Fibroblast of skin of abdomen (primary cell): ENCODE measurements around the gene TPP1.

Experiments
- DNase-seq: peaks from one replicate; pipeline ENCODE4 v3.0.0-alpha.2; 2013

The TPP1 gene

GRCh38 chr11:6611092-6611962 lies 7.9 kb downstream of the TPP1 start:
- peak; percentile 5 for DNase-seq

GRCh38 chr11:6610591-6610990 lies 8.6 kb downstream of the TPP1 start:
- DNase-seq, result no peak

GRCh38 chr11:6609502-6610015 lies 9.7 kb downstream of the TPP1 start:
- no peak for DNase-seq

- no peak for DNase-seq
These were observed 10.3 kb downstream of the TPP1 start for GRCh38 chr11:6608726-6609501.

DNA sequence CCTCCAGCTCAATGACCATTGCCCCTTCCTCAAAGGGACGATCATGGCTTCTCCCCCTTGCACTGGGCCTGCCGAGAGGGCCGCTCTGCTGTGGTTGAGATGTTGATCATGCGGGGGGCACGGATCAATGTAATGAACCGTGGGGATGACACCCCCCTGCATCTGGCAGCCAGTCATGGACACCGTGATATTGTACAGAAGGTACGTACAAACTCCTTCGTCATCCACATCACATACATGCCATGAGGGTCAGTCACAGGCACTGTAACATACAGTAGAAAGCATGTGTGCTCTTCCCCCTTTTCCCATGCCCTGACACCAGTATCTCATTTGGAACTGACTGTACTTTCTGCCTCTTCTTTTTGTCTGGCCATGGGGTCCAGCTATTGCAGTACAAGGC lies 11.2 kb downstream of the TPP1 start:
- DNase-seq, result peak; percentile 60

DNA sequence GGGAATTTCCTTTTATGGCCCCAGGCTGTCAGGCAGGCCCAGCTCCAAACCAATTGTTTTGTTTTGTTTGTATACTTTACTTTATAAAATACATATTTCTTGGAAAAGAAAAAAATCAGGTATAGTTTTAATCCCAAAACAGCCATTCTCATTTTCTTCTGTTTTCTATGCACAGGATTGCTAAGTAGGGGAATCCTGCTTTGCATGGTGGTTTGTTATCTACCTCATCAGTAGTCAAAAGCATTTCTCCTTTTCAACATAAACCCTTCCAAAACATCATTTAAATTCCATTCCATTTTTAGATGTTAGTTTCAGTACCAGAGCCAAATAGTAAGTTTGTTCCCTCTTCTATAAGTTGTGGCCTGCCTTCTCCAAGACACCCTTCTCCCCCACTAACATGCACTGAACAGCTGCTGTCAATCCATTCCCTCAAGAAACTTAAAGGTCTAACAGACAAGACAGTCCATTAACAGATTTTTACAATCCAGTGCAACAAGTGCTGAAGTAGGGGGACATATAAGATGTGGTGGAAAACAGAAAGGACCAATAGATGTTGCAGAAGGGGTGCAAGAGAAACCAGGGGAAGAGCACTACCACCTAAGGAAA lies 11.9 kb downstream of the TPP1 start:
- peak; percentile 57 for DNase-seq

- DNase-seq, result peak; percentile 96
These were observed 12.6 kb downstream of the TPP1 start for GRCh38 chr11:6606471-6607189.

GRCh38 chr11:6604790-6605189 lies 14.4 kb downstream of the TPP1 start:
- no peak for DNase-seq

DNA sequence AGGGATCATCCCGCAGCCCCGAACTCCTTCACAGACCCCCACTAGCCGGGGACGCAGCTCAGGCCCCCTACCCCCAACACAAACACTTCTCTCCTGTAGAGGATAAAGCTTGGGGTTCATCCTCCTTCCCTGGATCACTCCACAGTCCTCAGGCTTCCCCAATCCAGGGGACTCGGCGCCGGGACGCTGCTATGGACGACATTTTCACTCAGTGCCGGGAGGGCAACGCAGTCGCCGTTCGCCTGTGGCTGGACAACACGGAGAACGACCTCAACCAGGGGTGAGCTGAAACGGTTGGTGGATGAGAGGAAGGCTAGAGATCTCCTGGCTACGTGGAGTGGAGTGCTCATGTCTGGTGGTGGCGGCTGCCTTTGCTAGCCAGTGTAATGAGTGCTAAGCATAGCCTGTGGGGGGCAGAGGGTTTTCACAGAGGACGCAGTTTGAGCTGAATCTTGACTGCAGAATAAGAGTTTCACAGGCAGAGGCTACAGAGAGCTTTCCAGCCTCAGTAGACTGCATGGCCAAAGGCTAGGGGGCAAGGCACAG lies 15.1 kb downstream of the TPP1 start:
- DNase-seq, result peak; percentile 63

- peak; percentile 85 for DNase-seq
These were observed 15.7 kb downstream of the TPP1 start, which contains the start of the genes ILK and RRP8 for GRCh38 chr11:6603287-6604080. TSS of gene ILK (plus strand) at chr11:6603774. CDS start at chr11:6604272, 498 bp downstream. TSS of gene RRP8 (minus strand) at chr11:6603616. CDS start at chr11:6603502, 114 bp downstream.

- DNase-seq, result no peak
These were observed 16.9 kb downstream of the TPP1 start for GRCh38 chr11:6602096-6602940.

DNA sequence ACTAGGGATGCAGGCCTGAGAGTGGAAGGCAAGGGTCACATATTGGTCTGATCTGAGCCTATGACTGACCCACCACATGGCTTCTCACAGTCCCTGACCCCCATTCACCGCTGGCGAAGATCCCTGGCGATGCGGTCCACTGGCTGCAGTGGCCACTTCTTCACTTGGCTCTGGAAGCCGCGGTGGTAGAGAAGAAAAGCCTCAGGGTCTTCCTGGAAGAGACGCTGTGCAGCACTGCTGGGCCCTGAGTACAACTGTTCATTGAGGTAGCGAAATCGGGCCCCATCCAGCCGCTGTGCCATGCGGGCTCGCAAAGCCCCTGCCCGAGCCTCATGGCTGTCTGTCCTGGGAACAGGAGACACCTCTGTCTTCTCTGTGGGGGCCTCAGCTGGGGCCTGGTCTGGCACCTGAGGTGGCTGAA lies 18.2 kb downstream of the TPP1 start:
- no peak for DNase-seq

- DNase-seq, result no peak
These were observed 19.3 kb downstream of the TPP1 start for GRCh38 chr11:6599881-6600390.

DNA sequence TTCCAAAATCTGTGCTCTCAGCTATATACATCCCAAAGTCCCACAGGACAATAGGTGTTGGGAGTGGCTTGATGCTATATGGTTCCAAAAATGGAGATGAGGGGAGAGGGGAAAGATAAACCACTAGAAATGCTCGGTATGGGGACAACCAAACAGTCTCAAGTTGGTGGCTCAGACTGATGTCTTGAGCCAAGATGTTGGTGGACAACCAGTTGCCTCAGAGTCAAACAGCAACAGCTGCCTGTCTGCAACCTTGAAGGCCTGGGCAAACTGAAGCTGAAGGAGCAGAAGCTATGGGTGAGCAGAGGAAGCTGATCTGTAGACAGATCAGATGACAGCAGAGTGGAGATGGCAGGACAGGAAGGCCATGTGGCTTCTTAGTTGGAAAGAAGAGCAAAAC lies 19.8 kb downstream of the TPP1 start:
- DNase-seq, result no peak

GRCh38 chr11:6598555-6598954 lies 20.7 kb downstream of the TPP1 start:
- no peak for DNase-seq

- no peak for DNase-seq
These were observed 22.9 kb downstream of the TPP1 start for GRCh38 chr11:6596239-6596877.

GRCh38 chr11:6594142-6594768 lies 25.0 kb downstream of the TPP1 start:
- DNase-seq, result no peak

GRCh38 chr11:6588018-6588417 lies 31.2 kb downstream of the TPP1 start:
- no peak for DNase-seq
